HL-60 (cell line): ENCODE data around the gene BABAM2.

ENCODE experiments used
- DNase-seq, 2 experiments: peaks; one replicate each; pipeline ENCODE4 v3.0.0-alpha.2; 2010 to 2020; ENCODE audit warnings: low read depth in 1 of 2, low spot score in 1 of 2
- H3K27ac ChIP-seq: fragments of 250-450 bp; sonication (Bioruptor Pico); replicated peaks from 2 replicates; pipeline ENCODE4 v1.5.1; 2020; ENCODE audit warnings: mild to moderate bottlenecking, moderate library complexity
- H3K27me3 ChIP-seq: fragments of 250-450 bp; sonication (Bioruptor Pico); 2 replicates; pipeline ENCODE4 v1.5.1; 2021; ENCODE audit warnings: mild to moderate bottlenecking, moderate library complexity; ENCODE audit not compliant: insufficient read depth, poor library complexity, severe bottlenecking
- H3K4me3 ChIP-seq: replicated peaks from 2 replicates; pipeline ENCODE4 v1.5.1; 2011; ENCODE audit warnings: mild to moderate bottlenecking, control low read depth, low read length; ENCODE audit not compliant: insufficient read depth
- CTCF ChIP-seq: IDR thresholded peaks from one replicate; pipeline ENCODE4 v1.5.1; 2011; ENCODE audit warnings: low read length, control low read depth, inconsistent platforms; ENCODE audit not compliant: insufficient read depth
- GABPA ChIP-seq: IDR thresholded peaks from 2 replicates; pipeline ENCODE4 v1.6.1; 2012; ENCODE audit warnings: low read depth
- POLR2AphosphoS5 ChIP-seq: IDR thresholded peaks from 2 replicates; pipeline ENCODE4 v1.6.1; 2012; ENCODE audit warnings: low read depth
- REST ChIP-seq: IDR thresholded peaks from 2 replicates; pipeline ENCODE4 v1.6.1; 2012; ENCODE audit warnings: low read depth; ENCODE audit not compliant: insufficient replicate concordance
- SPI1 ChIP-seq: IDR thresholded peaks from 2 replicates; pipeline ENCODE4 v1.6.1; 2012; ENCODE audit warnings: low read depth, mild to moderate bottlenecking, borderline replicate concordance

Gene BABAM2

GRCh38 chr2:28296243-28296642, 405.7 kb downstream of the BABAM2 start:
- H3K4me3 ChIP-seq = no peak overlapping the region
- DNase-seq = no peak
- no peak for TF ChIP-seq GABPA
- no peak for TF ChIP-seq CTCF
- no peak for TF ChIP-seq SPI1
- no peak for TF ChIP-seq REST
- no peak for TF ChIP-seq POLR2AphosphoS5
- H3K27ac ChIP-seq = no peak overlapping the region
- no peaks in the 10 kb centered on the region for H3K27me3 ChIP-seq

- H3K4me3 ChIP-seq = no peak overlapping the region
- TF ChIP-seq POLR2AphosphoS5 (no peak), GABPA (no peak), SPI1 (no peak), CTCF (no peak), REST (no peak)
- H3K27ac ChIP-seq = no peak overlapping the region
- no peaks in the 10 kb centered on the region for H3K27me3 ChIP-seq
- no peak for DNase-seq
Observed at GRCh38 chr2:28296904-28297303, 406.4 kb downstream of the BABAM2 start.

- no peaks in the 10 kb centered on the region for H3K27me3 ChIP-seq
- no peak for DNase-seq
- no peak overlapping the region for H3K4me3 ChIP-seq
- TF ChIP-seq POLR2AphosphoS5 (no peak), REST (no peak), GABPA (no peak), SPI1 (no peak), CTCF (no peak)
- H3K27ac ChIP-seq = no peak overlapping the region
Observed at GRCh38 chr2:28297531-28297930, 407.0 kb downstream of the BABAM2 start.
